IMR-90 (cell line): Measurements from ENCODE around the gene SRRM1. TPM values are rescaled to one million over a fixed set of nuclear protein-coding genes. Genes with fewer than 3 reads are reported as not detected.

Experiments
- ATAC-seq: fragments of 200-7000 bp; cut with Tn5 transposase; 2 replicates; pipeline ENCODE4 v1.9.1; 2020; ENCODE audit warnings: low read depth, mild to moderate bottlenecking, moderate library complexity
- BruUV-seq: library from RNA; stranded (reverse); fragments of 400-500 nt; replicated peaks from 2 replicates; lab custom pipeline; 2021; lab: Mats Ljungman, UMichigan
- CTCF ChIA-PET: fragments of 300-600 bp; formaldehyde crosslinking; extraction: SDS; loops from one replicate; lab custom pipeline; 2021; ENCODE audit warnings: antibody characterized with exemption; lab: Yijun Ruan, JAX
- POLR2A ChIA-PET: fragments of 300-600 bp; sonication (Branson Sonifier 250); formaldehyde crosslinking; loops from one replicate; lab custom pipeline; 2022; ENCODE audit warnings: antibody characterized with exemption; ENCODE audit not compliant: unreplicated experiment; lab: Charles Lee
- DNase-seq: peaks from one replicate; pipeline ENCODE4 v3.0.0; 2013
- H2AFZ ChIP-seq: replicated peaks from 2 replicates; pipeline ENCODE3; 2013; ENCODE audit warnings: low read length, mild to moderate bottlenecking; ENCODE audit not compliant: poor library complexity
- H2AK5ac ChIP-seq: 2 replicates; pipeline ENCODE4 v1.6.1; 2013; ENCODE audit warnings: low read depth, low read length, inconsistent platforms
- H2AK9ac ChIP-seq: replicated peaks from 2 replicates; pipeline ENCODE3; 2013; ENCODE audit warnings: mild to moderate bottlenecking, low read depth, low read length, moderate library complexity; ENCODE audit not compliant: poor library complexity
- H2BK120ac ChIP-seq: 2 replicates; pipeline ENCODE4 v1.6.1; 2013; ENCODE audit warnings: low read depth, low read length, inconsistent platforms
- H2BK15ac ChIP-seq: 3 replicates; pipeline ENCODE4 v1.6.1; 2013; ENCODE audit warnings: low read depth, low read length, inconsistent platforms
- H2BK20ac ChIP-seq: 2 replicates; pipeline ENCODE4 v1.6.1; 2013; ENCODE audit warnings: low read depth, mild to moderate bottlenecking, inconsistent platforms, low read length, moderate library complexity
- H2BK5ac ChIP-seq: 2 replicates; pipeline ENCODE4 v1.6.1; 2013; ENCODE audit warnings: mild to moderate bottlenecking, low read depth, low read length, inconsistent platforms; ENCODE audit not compliant: poor library complexity, severe bottlenecking
- H3K14ac ChIP-seq: replicated peaks from 2 replicates; pipeline ENCODE4 v1.6.1; 2013; ENCODE audit warnings: low read depth, low read length, inconsistent platforms
- H3K18ac ChIP-seq: 2 replicates; pipeline ENCODE4 v1.6.1; 2013; ENCODE audit warnings: low read depth, low read length, control low read depth
- H3K23ac ChIP-seq: 2 replicates; pipeline ENCODE4 v1.6.1; 2013; ENCODE audit warnings: low read depth, low read length, inconsistent platforms
- H3K27ac ChIP-seq: 2 replicates; pipeline ENCODE4 v1.5.1; 2013; ENCODE audit warnings: mild to moderate bottlenecking, control low read depth, low read length; ENCODE audit not compliant: insufficient read depth
- H3K27me3 ChIP-seq: 2 replicates; pipeline ENCODE4 v1.6.1; 2013; ENCODE audit warnings: low read length; ENCODE audit not compliant: control insufficient read depth, insufficient read depth
- H3K36me3 ChIP-seq: 2 replicates; pipeline ENCODE4 v1.6.1; 2013; ENCODE audit warnings: low read length, mixed read lengths; ENCODE audit not compliant: control insufficient read depth, insufficient read depth
- H3K4ac ChIP-seq: 2 replicates; pipeline ENCODE4 v1.6.1; 2013; ENCODE audit warnings: low read depth, low read length, inconsistent platforms
- H3K4me1 ChIP-seq: 2 replicates; pipeline ENCODE4 v1.6.1; 2013; ENCODE audit warnings: low read length, mixed read lengths; ENCODE audit not compliant: control insufficient read depth, insufficient read depth
- H3K4me2 ChIP-seq: 2 replicates; pipeline ENCODE4 v1.6.1; 2013; ENCODE audit warnings: low read depth, mild to moderate bottlenecking, control low read depth, low read length, moderate library complexity
- H3K4me3 ChIP-seq: 2 replicates; pipeline ENCODE4 v1.5.1; 2013; ENCODE audit warnings: low read depth, mild to moderate bottlenecking, control low read depth, low read length, moderate library complexity; ENCODE audit not compliant: insufficient read depth
- H3K56ac ChIP-seq: 2 replicates; pipeline ENCODE4 v1.6.1; 2013; ENCODE audit warnings: low read length, inconsistent platforms; ENCODE audit not compliant: insufficient read depth; ENCODE audit errors: extremely low read depth
- H3K79me1 ChIP-seq, 2 experiments: 2 replicates each; pipeline ENCODE4 v1.6.1; 2013; ENCODE audit warnings: low read length in 2 of 2, inconsistent platforms in 1 of 2, low read depth in 1 of 2
- H3K9ac ChIP-seq: 2 replicates; pipeline ENCODE4 v1.6.1; 2013; ENCODE audit warnings: low read depth, low read length, control low read depth
- H3K9me1 ChIP-seq: 2 replicates; pipeline ENCODE4 v1.6.1; 2013; ENCODE audit warnings: low read length, inconsistent platforms; ENCODE audit not compliant: insufficient read depth
- H3K9me3 ChIP-seq: 2 replicates; pipeline ENCODE4 v1.6.1; 2013; ENCODE audit warnings: low read length; ENCODE audit not compliant: control insufficient read depth, insufficient read depth
- H4K20me1 ChIP-seq: 2 replicates; pipeline ENCODE4 v1.6.1; 2013; ENCODE audit warnings: low read length, inconsistent platforms; ENCODE audit not compliant: insufficient read depth
- H4K5ac ChIP-seq: 2 replicates; pipeline ENCODE4 v1.6.1; 2013; ENCODE audit warnings: mild to moderate bottlenecking, low read depth, low read length, control low read depth
- H4K8ac ChIP-seq, 2 experiments: 2 replicates each; pipeline ENCODE4 v1.6.1; 2013; ENCODE audit warnings: low read depth in 2 of 2, low read length in 2 of 2, control low read depth in 1 of 2, inconsistent platforms in 1 of 2
- H4K91ac ChIP-seq: 2 replicates; pipeline ENCODE4 v1.6.1; 2013; ENCODE audit warnings: low read depth, low read length, inconsistent platforms; ENCODE audit not compliant: insufficient read depth
- CEBPB ChIP-seq: IDR thresholded peaks from 2 replicates; pipeline ENCODE4 v1.6.1; 2012; ENCODE audit warnings: low read depth, low read length, improper control_type of control experiment
- CHD1 ChIP-seq: IDR thresholded peaks from 2 replicates; pipeline ENCODE4 v1.6.1; 2012; ENCODE audit warnings: low read depth, low read length, improper control_type of control experiment
- MAFK ChIP-seq: IDR thresholded peaks from 2 replicates; pipeline ENCODE4 v1.6.1; 2012; ENCODE audit warnings: low read depth, low read length, improper control_type of control experiment
- WGBS, 2 experiments: methylation state at CpG; one replicate each; pipeline versions ENCODE4 v1.1.5 to v1.1.7; 2013; ENCODE audit warnings: missing lambda C conversion rate in 2 of 2; ENCODE audit not compliant: insufficient read length in 1 of 2; ENCODE audit errors: extremely low coverage in 2 of 2; 5-methylcytosine and 5-hydroxymethylcytosine counted together
- dilution Hi-C: fragments of 300-500 bp; cut with HindIII; formaldehyde crosslinking; loops from one replicate; pipeline ENCODE4 v1.14.3; 2018; ENCODE audit warnings: low sequenced_read_pairs; ENCODE audit not compliant: unreplicated experiment
- in situ Hi-C: fragments of 300-500 bp; cut with MboI; formaldehyde crosslinking; loops from 3 replicates; pipeline ENCODE4 v1.14.3; 2019; ENCODE audit warnings: low sequenced_read_pairs, inconsistent platforms, mixed read lengths
- intact Hi-C: fragments of 100-400 bp; cut with micrococcal nuclease; formaldehyde crosslinking; loops from 2 replicates; pipeline ENCODE4 v1.10.0; 2022
- polyA plus RNA-seq, 3 experiments: library from polyadenylated mRNA; depleted of rRNA; stranded (reverse); fragments of >200 nt; gene quantifications; 2 replicates each; pipeline ENCODE4 v1.2.3, GENCODE V29; 2012; ENCODE audit warnings: low replicate concordance in 1 of 3
- total RNA-seq: library from RNA; depleted of rRNA; stranded (reverse); fragments of >200 nt; gene quantifications from 2 replicates; pipeline ENCODE4 v1.2.3, GENCODE V29; 2012

SRRM1 gene
- total and polyA plus RNA-seq, 2 of the 4 experiments (the other 2 are of a cell fraction), result 13.6 to 94.1 TPM

DNA sequence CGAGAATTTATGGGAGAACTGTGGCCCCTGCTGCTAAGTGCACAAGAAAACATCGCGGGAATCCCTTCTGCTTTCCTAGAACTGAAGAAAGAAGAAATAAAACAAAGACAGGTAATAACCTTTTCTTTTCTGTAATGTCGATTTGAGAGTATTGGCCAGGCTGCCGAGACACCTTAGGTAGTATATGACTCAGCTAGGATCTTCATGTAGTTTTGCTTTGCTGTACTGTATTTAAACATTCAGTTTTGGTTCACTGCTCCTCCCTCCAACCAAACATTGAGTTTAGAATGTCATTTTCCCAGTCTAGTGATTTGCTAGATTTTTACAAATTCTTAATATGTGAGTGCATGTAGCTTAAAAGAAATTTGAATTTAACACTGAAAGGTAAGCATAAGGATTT lies 5.8 kb downstream of the SRRM1 start:
- Histone ChIP-seq H3K36me3 (peaks cover 49% of the 10 kb centered on the region), H3K4me3 (no peak overlapping the region), H2AFZ (no peak overlapping the region), H2BK120ac (no peak overlapping the region), H4K91ac (no peak overlapping the region), H3K56ac (no peak overlapping the region), H3K9me3 (no peaks in the 10 kb centered on the region), H3K9ac (no peak overlapping the region), H2AK9ac (no peak overlapping the region), H3K18ac (no peak overlapping the region), H2BK5ac (no peak overlapping the region), H4K8ac (no peak overlapping the region), H3K27me3 (no peaks in the 10 kb centered on the region), H2BK15ac (no peak overlapping the region), H4K20me1 (peaks cover 31% of the 10 kb centered on the region), H3K4me2 (no peak overlapping the region), H4K5ac (no peak overlapping the region), H3K9me1 (no peaks in the 10 kb centered on the region; the same call in 1 of the 2 replicates), H3K14ac (no peak overlapping the region), H3K23ac (no peak overlapping the region), H3K4me1 (no peaks in the 10 kb centered on the region), H2BK20ac (no peak overlapping the region), H2AK5ac (no peak overlapping the region), H3K79me1 (peaks cover 18 to 44% of the 10 kb centered on the region in 2 experiments), H3K27ac (no peak overlapping the region), H3K4ac (no peak overlapping the region)
- ATAC-seq (no peak), DNase-seq (no peak)
- TF ChIP-seq CEBPB, result no peak
- no peak for TF ChIP-seq CHD1
- no peak for TF ChIP-seq MAFK
- in situ Hi-C loops, result no loop called here
- dilution Hi-C loops, result no loop called here
- BruUV-seq, result no TSS peak
- ChIA-PET POLR2A (no interaction called here), CTCF (interaction anchor here (0.6 kb wide), 1 partner anchor 83 kb away, joined by 3 read pairs; no protein-coding TSS in a partner anchor)
- no CpG with 5 or more reads among the region's 5 CpGs for WGBS, 2 experiments
- intact Hi-C loops, result loop anchor here (10.0 kb wide), 1 partner anchor 576 kb away; no protein-coding TSS in a partner anchor
